Measurements from ENCODE around the gene FRMD7. TPM values are rescaled to one million over a fixed set of nuclear protein-coding genes. Genes with fewer than 3 reads are reported as not detected.

The FRMD7 gene
- total RNA-seq, 1 experiment from 2014 or later = not detected

GRCh38 chrX:132031867-132032266, 96.0 kb downstream of the FRMD7 start:
- H2BK5ac ChIP-seq (ENCODE audit: insufficient read length, low read length) = no peak overlapping the region
- H2AFZ ChIP-seq (ENCODE audit: low read length) = no peak overlapping the region
- H3K23me2 ChIP-seq (ENCODE audit: insufficient read length, low read depth, low read length, poor library complexity, severe bottlenecking) = no peaks in the 10 kb centered on the region
- no peak overlapping the region for H2BK120ac ChIP-seq (ENCODE audit: low read depth, low read length, poor library complexity, severe bottlenecking)
- no peak overlapping the region for H3K9ac ChIP-seq (ENCODE audit: extremely low read depth, insufficient read length, low read length)
- no peak overlapping the region for H2BK20ac ChIP-seq (ENCODE audit: low read depth, low read length, poor library complexity, severe bottlenecking)
- H3K4me2 ChIP-seq (ENCODE audit: insufficient read depth, insufficient read length, low read length) = no peak overlapping the region
- H3K23ac ChIP-seq (ENCODE audit: insufficient read length, low read depth, low read length) = no peak overlapping the region
- no peak for DNase-seq
- H3K27ac ChIP-seq (ENCODE audit: insufficient read length, low read depth, low read length) = no peak overlapping the region
- no peak overlapping the region for H4K8ac ChIP-seq (replicated peaks; ENCODE audit: insufficient read length, low read depth, low read length)
- H4K20me1 ChIP-seq (ENCODE audit: control insufficient read depth, insufficient read depth, insufficient read length) = no peaks in the 10 kb centered on the region
- no peak overlapping the region for H2AK5ac ChIP-seq (ENCODE audit: insufficient read length, low read length)
- no peak overlapping the region for H4K91ac ChIP-seq (ENCODE audit: insufficient read length, low read depth, low read length)
- Mint-ChIP-seq H3K27me3 (ENCODE audit: low read depth) (no peaks in the 10 kb centered on the region), H3K36me3 (ENCODE audit: insufficient read depth in 1 of 3, low read depth in 3 of 3) (peaks cover 3 to 11% (median 4%) of the 10 kb centered on the region in 3 experiments; a peak in 4 of 7 replicates), H3K27ac (peak overlapping the region; percentile 33 to 42 (median 34); a peak in 2 of 7 replicates), H3K4me1 (peaks cover 60 to 65% of the 10 kb centered on the region in 2 experiments), H3K9me3 (no peaks in the 10 kb centered on the region), H3K4me3 (no peak overlapping the region)
- H2BK12ac ChIP-seq (ENCODE audit: insufficient read length, low read depth, low read length) = no peak overlapping the region
- H3K4me1 ChIP-seq (ENCODE audit: insufficient read depth, low read length) = peaks cover 12% of the 10 kb centered on the region; the same call in 1 of the 2 replicates
- no peak overlapping the region for H3T11ph ChIP-seq (ENCODE audit: low read length)
- no peak overlapping the region for H2BK15ac ChIP-seq (ENCODE audit: low read depth, low read length)
- no peak for TF ChIP-seq CTCF (conservative IDR thresholded peaks at IDR 0.05)
- no peak overlapping the region for H3K4ac ChIP-seq (ENCODE audit: low read depth, low read length)
- no peaks in the 10 kb centered on the region for H3K27me3 ChIP-seq (ENCODE audit: insufficient read depth, low read length)
- WGBS (ENCODE audit: extremely low coverage, insufficient read length, low lambda C conversion rate) = no CpG with 5 or more reads among the region's 4 CpGs
- no peak overlapping the region for H3K18ac ChIP-seq (ENCODE audit: insufficient read length, low read depth, low read length)
- no peaks in the 10 kb centered on the region for H3K9me3 ChIP-seq (ENCODE audit: control insufficient read depth, low read depth, low read length)
- H3K79me1 ChIP-seq (ENCODE audit: insufficient read depth, low read depth, low read length, poor library complexity, severe bottlenecking) = peaks cover 3% of the 10 kb centered on the region
- H3K14ac ChIP-seq (ENCODE audit: insufficient read depth, low read length) = no peak overlapping the region
- H3K79me2 ChIP-seq (ENCODE audit: insufficient read depth, low read length) = peaks cover 52% of the 10 kb centered on the region
- no peak overlapping the region for H4K5ac ChIP-seq (ENCODE audit: insufficient read length, low read depth, low read length)
- H3K56ac ChIP-seq (ENCODE audit: insufficient read length, low read depth, low read length) = no peak overlapping the region
